Measurements from ENCODE around the gene CELSR1.

CELSR1 gene

DNA sequence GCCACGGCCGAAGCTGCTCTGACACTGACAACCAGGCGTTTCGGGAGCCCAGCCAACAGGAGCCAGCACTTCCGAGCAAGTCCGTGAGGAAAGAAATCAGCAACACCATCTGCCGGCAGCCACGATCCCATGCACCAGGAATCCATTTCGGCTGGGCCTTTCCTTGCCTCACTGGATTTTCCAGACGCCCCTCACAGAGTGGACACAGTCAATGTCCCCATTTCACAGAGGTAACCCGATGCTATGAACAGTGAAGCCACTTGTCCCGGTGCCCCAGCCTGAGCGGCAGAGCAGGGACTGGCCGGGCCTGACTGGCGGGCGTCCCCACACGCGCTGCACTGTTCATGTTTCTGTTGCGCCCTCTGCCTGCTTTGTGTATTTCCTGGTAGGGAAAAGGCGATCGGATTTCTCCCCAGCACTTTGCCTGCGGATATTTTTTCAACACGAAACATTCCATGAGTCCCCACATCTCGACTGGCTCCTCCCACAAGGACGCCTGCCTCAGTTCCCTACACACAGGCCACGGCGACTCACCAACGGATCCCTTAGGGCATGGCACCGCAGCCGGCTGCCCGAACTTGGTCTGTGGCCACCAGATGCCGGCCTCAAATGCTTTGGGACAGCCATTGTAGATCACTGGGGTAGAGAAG, 146.6 kb downstream of the CELSR1 start:
- DNase-seq: no peak

DNA sequence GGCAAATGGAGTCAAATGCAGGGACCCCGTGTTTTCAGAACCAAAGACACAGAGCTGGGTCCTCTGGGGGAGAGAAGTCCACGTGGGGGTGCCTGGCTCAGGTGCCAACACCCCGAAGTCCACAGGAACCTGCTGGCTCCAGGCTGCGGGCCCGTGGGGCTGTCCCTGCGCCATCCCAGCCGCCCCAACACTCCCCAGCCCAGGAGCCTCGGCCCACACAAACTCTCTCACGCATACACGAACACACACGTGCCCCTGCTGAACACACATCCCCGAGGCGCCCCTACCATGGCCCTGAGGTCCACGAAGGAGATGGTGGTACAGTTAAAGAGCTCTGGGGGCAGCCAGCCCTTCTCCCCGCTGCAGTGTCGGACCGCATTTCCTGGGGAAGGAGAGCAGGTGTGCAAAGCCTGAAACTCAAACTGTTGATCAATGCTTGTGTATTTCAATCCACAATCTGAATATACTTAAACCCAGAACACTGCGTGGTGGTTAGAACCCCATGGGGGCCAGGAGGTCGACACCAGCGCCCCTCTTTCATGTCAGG, 147.2 kb downstream of the CELSR1 start:
- no peak for DNase-seq

DNA sequence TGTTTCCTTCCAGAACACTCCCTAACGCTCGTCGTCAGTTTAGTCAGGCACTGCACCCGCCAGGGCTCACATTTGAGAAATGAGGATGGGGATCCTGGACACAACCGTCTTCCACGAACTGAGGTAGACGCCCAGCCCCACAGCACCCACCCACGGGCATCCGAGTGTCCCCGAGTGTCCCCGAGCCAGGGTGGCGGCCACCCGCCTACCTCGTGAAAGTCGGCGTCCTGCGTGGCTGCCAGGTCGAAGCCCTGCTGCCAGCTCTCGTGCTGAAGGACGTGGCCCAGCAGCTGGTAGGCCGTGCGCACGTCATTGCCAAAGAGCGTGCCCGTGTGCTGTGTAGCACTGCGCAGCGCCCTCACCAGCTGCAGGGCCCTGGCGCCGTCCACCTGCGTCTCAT, 148.3 kb downstream of the CELSR1 start:
- DNase-seq: no peak

DNA sequence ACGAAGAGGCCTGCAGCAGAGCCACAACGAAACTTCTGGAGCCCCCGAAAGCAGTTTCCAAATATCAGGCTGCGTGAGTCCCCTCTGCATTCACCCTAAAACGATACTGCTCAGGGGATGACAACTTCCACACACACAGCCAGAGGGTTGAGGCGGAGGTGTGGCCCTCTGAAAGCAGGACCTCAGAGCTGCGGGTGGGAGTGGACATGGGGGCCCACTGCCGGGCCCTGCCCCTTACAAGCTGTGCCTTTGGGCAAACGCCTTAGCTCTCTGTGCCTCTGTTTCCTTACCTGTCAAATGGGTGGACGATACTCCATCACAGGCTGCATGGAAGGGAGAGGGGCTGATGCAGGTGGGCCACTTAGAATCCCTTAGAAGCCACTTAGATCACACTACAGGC, 148.8 kb downstream of the CELSR1 start:
- DNase-seq: no peak

DNA sequence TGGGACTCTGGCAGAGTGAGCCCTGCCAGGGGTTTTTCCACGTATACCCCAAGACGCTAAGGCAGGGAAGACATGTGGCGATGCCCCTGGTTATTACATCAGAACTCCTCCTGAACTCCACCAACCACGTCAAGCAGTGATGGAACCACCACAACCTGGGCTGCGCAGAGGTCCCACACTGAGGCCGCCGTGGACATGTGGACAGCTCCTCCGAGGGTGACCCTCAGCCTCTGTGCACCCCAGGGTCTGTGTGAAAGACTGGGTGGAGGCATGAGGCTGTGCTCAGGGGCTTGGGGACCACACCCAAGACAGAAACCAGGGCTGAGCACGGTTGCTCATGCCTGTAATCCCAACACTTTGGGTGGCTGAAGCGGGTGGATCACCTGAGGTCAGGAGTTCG, 149.7 kb downstream of the CELSR1 start:
- no peak for DNase-seq

DNA sequence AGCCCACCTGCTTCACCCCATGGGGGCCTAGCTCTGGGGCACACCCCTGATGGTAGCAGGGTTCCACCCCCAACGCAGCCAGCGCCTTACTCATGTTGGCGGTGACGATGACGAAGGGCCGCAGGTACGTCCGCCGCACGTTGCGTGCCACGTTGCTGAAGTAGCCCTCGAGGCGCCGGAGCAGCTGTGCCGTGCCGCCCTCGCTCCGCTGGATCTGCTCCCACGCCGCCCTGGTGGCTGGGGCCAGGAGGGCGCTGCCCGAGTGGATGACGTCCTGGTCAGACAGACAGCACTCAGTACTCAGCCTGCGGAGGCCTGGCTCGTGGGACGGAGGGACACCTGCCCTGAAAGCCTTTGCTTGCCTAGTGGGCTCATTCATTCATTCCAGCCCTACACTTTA, 151.1 kb downstream of the CELSR1 start:
- DNase-seq: no peak

DNA sequence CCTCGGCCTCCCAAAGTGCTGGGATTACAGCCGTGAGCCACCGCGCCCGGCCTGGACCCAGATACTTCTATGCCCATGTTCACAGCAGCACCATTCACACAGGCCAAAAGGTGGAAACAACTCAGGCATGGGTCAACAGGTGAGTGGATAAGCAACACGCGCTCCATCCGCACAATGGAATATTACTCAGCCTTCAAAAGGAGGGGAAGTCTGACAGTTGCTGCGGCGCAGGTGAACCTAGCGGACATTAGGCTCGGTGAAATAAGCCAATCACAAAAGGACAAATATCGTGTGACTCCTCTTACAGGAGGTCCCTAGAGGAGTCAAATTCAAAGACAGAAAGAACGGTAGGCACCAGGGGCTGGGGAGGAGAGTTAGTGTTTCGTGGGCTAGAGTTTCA, 154.9 kb downstream of the CELSR1 start:
- no peak for DNase-seq

DNA sequence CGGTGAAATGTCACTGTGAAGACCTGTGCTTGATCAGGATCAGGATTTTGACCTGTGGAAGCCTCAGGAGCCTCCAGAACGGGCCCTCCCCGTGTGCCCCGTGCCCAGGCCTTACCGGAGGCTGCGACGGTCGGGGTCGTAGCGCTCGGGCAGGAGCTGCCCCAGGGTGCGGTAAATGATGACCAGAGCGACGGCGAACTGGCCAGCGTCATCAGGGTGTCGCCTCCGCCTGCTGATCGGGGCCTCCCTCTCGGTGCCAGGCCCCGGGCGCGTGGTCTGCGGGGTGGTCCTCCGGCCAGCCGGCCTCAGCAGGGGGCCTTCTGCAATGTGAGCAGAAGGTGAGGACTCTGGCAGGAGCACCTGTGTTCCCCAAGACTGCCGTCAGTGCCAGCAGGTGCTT, 155.7 kb downstream of the CELSR1 start:
- DNase-seq: no peak

DNA sequence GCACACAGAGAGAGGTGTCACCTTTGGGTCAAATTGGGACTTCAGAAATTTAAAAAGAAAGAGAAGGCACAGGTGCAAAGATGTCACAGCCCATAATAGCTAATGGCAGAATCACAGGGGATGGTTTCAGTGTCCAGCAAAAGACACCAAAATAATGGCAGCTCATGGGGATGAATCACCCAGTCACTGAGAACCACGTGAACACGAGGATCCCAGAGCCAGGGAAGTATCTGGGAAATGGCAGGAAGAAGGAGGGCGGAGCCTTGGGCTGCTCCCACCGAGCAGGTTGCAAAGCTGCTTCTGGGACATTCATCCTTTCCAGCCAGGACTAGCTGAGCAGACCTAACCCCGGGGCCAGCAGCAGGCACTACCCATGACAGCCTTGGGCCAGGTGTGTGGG, 156.3 kb downstream of the CELSR1 start:
- DNase-seq: no peak

DNA sequence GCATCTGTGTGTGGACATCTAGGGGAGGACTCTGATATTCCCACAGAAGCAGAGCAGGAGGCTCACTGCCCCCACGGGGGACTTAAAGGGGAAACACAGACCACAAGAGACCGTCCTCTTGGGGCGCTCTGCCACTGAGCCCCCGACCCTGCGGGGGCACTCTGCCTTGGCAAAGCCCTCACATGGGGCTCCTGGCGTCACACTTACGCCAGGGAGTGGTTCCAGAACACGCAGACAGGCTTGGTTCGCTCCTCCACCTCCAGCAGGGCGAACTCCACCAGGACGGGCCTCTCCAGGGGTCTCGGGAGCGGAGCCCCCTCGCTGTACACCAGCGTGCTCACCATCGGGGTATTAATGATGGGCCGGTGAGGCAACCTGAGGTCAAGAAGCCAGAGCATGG, 156.8 kb downstream of the CELSR1 start:
- DNase-seq: no peak

DNA sequence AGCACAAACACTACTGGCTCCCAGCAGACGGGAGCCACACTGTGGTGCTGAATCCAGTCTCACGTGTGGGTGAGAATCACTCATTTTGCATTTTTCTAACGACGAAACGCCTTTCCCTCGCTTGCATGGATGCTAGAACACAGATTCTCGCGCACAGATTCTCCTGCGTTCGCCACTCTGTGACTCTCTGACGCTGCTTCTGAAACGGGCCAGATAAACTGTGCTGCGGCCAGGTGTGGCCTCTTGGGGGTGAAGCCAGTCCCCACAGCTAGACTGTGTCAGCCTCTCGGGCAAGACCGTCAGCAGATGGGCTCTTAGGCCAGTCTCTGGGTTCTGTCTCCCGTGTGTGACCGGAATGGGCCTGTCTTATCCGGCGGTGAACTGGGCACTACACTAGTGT, 157.4 kb downstream of the CELSR1 start:
- no peak for DNase-seq

DNA sequence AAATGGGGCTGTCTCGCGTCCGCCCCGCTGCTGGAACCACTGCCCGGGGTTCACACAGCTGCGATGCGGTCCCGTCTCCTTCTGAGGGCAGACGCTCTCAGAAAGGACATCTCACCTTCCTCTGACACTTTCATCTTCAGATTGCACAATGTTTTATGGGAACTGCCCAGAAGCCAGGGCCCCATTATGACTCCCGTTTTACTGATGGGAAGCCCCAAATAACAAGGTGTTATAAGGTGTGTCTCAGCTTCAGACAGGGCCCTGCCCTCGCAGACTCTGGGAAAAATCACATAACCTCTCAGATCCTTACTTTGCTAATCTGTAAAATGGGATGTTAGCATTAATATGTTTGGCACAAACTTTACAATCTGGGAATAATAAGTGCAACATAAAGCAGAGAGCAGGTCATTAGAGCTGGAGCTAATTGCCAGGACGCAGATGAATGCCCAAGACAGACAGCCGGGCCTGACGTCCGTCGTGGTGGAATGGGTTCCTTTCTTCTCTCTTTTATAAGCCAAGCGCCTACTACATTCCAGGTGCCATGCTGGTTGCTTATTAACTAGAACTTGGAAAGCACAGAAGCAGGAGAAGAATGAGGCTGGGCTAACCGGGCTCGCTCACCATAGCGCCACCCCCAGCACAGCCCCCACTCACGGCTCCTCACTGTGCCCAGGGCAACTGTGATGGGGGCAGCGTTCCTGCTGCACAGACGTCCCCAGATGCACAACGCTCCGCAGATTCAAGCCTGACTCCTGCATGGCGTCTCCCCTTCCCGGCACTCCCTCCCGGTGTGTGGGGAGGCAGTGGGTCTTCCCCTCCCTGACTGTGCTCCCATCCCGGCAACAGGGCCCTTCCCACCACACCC, 158.1 kb downstream of the CELSR1 start:
- no peak for DNase-seq

DNA sequence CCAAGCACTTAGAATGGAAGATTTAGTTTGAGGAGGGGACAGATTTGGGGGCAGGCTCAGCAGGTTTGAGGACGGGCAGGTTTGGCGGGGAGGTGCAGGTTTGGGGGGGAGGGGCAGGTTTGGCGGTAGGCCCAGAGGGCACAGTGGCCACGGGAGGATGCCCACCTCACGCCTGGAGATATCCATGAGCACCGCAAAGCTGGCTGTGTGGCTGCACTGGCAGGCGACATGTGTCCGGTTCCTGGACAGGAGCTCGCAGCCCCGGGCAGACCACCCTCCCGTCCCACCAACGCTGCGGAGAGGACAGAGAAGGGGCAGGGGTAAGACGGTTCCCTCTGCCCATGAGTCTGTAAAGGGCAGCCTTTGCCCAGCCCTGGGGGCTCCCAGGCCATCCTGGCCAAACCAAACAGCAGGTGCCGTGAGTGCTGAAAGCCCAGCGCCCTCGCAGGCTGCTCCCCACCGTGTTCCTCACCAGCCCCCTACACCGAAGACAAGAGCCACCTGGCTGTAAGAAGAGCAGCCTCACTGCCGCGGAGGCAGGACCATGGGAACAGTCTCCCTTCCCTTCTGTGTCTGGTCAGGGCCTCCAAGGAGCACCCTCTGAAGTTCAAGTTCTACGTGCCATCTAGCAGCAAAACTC, 158.9 kb downstream of the CELSR1 start:
- no peak for DNase-seq

DNA sequence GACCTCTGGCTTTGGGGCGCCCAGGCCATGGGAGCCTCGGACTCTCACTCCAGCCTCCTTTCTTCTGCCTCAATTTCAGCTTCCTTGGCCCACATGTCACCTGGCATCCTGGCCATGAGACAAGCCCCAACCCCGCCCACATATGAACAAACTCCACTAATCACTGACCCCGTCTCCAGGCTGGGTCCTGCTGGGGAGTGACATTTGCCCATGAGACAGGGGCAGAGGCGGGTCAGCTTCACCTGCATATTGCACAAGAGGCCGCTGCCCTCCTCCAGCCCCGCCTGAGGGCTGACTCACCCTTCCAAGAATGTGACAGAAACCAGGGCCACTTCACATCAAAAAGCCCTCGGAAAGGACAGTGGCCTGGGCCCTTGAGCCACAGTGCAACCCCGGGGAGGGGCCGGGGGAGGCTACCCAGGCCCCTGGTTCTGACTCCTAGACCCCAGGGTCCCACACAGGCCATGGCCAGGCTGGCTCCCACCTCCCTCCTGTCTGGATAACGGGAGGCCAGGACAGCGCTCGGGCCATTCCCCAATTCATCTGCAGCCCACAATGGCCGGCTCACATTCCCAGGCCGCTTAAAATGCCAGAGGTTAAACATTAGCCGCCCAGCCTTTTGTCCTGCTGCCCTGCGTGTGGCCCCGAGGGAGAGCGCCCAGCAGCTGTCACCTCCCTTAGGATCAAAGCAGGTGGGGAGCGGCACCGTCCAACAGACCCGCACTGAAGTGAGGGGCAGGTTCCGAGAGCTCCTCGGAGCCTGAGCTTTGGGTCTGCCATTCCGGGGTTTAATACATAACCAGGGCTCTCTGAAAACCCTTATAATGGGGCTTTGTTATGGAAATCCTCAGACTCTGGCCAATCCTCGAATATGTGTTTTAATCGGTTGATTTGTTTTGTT, 159.6 kb downstream of the CELSR1 start:
- DNase-seq: peak; percentile 56

DNA sequence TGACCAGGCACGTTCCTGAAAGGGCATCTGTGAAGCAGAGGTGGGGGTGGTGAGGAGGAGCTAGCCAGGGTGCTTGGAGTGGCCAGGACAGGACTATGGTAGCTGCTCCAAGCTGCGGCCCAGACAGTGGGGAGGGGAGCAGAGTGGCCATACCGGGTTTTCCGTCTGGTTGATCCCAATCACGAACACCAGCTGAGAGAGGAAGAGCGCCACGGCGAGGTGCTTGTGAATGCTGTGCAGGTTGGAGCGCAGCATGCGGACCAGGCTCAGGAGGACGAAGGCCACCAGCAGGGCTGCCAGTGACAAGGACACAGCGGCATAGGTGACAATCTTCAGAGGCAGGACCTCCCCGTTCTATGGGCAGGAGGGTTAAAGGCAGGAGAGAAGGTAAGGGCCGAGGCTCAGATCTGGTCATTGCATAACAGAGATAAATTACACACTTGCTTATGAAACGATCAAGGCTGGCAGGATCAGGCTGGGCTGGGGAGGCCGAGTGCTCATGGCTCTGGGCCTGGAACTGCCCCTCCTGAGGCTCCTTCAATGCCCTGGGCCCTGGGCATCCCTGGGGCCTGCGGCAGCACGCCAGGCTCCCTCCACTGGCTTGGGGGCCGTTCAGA, 160.4 kb downstream of the CELSR1 start:
- DNase-seq: no peak

DNA sequence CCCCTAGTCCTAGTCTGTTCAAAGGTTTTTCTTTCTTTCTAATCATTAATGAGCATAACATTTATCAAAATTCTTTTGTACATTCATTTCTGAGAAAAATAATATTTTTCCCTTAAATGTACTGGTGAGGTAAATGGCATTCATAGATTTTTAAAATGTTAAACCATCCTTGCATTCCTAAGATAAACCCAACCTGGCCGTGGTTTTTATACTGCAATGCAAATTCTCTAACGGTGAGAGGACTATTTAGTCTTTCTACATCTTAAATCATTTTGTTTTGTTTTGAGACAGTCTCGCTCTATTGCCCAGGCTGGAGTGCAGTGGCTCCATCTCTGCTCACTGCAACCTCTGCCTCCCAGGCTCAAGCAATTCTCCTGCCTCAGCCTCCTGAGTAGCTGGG, 161.3 kb downstream of the CELSR1 start:
- no peak for DNase-seq

DNA sequence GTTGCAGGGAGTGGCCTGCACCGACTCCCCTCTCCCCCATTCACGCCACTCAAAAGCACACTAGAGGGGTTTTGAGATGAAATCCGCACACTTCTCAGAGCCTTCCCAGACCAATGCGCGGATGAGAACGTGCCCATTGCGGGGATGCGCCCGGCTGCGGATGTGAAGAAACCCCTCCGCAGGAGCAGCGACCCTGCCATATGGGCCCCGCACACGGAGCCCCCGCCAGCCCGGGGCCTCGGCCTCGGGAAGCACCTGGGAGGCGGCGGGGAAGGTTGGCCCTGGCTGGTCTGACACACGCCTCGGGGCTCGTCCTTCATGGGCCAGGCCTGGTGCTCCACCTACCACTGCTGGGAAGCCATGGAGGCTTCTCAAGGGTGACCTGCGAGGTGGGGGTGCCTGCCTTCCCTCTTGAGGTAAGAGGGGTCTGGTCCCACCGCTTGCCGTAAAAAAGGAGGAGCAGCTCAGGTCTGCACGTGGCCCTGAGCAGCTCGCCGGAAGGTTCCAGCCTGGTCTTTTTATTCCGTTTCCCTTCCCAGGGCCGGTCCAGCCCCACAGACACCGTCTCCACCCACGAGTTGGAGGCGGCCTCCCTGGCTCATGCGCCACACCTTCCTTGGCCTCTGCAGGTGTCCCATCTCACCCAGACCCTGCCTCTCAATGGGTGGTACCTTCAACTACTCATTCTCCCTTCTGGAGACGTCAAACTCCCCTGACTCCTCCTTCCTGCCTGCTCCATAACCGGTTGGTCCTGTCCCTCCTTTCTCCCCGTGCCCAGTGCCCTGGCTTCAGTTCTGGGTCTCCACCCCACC, 162.6 kb downstream of the CELSR1 start:
- no peak for DNase-seq

DNA sequence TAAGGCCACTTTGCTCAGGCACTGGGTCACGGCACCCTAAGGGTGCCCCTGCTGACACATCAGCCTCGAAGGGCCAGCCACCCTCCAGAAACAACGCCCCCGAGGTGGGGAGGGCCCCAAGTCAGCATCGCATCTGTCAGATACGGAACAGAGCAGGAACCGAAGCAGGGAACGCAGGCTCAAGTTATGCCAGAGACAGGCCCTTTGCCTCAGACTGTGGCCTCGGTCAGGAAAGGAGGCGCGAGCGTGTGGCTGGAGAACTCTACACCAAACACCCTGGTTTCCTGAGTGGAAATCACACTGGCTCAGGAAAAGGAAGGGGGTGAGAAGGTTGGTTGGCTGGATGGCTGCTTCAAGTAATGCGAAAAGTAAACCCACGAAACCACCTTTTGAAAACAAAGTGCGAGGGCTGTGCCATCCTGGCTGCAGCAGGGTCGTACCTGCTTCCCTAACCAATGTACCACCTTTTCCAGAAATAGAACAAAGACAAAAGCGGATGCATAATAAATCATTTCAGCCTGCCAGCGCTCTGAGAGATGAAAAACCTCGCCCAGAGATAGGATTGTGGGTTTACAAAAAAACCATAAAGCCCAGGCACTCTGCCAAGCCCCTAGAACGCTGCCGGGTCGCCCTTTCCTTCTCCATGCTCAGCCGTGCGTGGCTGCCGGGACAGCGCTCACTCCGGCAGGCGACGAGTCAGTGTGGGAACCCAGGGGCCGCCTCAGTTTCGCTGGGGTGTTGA, 163.3 kb downstream of the CELSR1 start:
- no peak for DNase-seq

DNA sequence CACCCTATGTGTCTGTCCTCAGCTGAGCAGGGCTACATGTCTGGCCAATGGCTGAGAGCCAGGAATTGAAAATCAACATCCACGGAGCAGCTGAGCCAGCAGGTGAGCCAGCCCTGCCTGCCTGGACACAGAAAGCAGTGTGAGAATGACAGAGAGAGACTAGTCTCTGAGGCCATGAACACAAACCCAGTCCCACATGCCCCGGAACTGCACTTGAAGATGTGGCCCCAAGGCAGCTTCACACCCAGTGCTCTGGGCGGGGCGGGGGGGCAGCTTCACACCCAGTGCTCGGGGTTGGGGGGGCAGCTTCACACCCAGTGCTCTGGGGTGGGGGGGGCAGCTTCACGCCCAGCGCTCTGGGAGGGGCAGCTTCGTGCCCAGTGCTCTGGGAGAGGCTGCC, 164.3 kb downstream of the CELSR1 start:
- DNase-seq: no peak

DNA sequence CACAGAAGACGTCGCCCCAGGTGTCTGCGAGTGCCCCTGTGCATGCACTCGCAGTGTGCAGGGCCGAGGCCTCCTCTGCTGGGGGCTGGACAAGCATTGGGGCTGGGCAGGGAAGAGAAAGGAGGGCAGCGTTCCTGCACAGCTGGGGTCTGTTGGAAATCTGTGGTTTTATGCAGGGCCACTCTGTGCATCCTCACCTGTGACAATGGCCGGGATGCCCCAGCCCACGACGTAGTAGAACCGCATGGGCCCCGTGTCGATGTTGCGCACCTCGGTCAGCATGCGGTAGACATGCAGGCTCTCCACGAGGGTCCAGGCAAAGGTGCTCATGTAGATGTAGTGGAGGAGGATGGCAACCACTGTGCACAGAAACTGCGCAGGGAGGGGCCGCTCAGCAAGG, 164.7 kb downstream of the CELSR1 start:
- DNase-seq: no peak

All from retina (tissue), 1 donor.